ENCODE measurements around the gene CEND1.

Gene CEND1

DNA sequence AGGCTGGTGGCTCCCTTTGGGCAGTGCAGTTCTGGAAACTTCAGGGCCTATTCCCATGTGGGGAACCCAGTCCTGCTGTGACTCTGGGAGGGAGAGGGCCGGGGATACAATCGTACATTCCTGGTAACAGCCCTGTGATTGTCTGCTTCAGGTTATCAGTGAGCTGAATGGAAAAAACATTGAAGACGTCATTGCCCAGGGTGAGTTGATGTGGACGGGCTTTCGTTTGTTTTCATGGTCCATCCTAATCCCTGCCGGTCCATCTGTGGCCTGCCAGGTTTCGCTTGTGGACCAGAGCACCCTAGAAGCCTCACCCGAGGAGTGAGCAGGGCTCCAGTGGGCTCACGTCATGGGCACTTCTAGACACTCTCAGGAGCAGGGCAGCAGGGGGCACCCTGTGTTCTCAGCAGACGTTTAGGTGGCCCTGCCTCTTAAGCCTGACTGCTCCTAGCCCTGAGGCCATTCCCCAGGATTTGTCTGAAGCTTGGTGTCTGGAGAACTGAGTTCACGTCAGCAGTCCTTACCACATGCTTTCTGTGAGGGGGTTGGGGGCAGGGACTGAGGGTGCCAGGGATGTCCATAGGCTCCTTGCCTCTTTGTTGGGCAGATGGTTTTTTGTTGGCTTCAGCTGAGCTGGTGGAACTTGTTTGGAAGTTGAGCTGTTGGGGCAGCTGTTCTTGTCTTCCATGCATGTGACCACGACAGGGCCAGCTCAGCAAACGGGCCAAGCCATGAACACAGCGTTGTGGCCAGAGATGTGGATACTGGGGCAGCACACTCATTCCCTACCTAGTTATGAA, 21.8 kb upstream of the CEND1 start:
- DNase-seq: no peak

- no peak for DNase-seq
Observed at GRCh38 chr11:810040-810567, 20.2 kb upstream of the CEND1 start.

GRCh38 chr11:809287-810039, 19.6 kb upstream of the CEND1 start, which contains the start of gene RPLP2:
TSS of gene RPLP2 (plus strand) at chr11:809967. CDS start at chr11:810235, 268 bp downstream.
- DNase-seq: peak; percentile 97 to 99

GRCh38 chr11:808427-809286, 18.8 kb upstream of the CEND1 start:
- no peak for DNase-seq

DNA sequence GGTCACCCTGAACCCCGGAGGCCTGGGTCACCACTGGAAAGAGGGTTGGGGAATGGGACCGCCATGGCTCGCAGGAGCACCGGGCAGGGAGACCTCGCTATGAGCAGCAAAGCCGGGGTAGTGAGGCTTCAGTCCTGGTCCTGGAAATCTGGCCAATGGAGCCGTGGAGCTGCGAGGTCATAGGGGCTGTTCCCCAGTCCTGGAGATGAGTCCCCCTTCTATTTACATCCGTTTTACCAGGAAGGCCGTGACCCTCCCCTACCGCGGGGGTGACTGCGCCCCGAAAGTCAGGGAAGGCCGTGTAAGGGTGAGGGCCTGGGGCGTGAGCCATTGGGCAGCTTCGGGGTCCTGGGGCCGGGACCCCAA, 14.7 kb upstream of the CEND1 start:
- DNase-seq: peak in 1 of 2 experiments; percentile 75

- peak; percentile 71 to 93 for DNase-seq
Observed at GRCh38 chr11:803770-804598, 14.1 kb upstream of the CEND1 start.

GRCh38 chr11:803467-803742, 13.5 kb upstream of the CEND1 start:
- no peak for DNase-seq

DNA sequence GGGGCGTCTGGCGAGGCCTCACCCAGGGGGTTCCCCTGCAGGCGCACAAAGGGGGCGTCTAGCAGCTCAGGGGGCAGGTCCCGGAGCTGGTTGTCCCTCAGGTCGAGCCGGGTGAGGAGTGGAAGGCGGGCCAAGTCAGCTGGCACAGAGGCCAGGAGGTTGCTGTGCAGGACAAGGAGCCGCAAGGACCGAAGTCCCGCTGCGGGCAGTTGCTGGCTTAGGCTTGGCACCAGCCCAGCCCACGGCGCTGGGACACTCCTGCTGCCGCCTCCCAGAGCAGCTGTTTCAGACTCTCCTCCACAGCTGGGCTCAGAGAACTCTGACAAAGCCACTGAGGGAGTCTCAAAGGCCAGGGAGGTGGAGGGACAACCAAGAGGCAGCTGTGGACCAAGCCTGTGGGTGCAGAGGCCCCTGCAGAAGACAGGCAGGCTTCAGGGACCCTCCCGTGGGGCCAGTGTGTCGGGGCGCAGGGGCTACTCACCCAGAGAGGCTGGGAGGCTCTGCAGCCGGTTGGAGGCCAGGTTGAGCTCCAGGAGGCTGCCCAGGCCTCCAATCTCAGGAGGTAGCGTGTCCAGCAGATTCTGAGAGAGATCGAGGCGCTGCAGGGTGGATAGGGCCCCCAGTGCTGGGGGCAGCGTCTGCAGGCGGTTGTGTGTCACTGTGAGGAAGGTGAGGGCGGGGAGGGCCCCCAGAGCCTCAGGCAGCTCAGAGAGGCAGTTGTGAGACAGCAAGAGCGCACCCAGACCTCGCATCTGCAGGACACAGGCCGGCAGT, 13.0 kb upstream of the CEND1 start:
- no peak for DNase-seq

- no peak for DNase-seq
Observed at GRCh38 chr11:802018-802617, 12.2 kb upstream of the CEND1 start.

DNA sequence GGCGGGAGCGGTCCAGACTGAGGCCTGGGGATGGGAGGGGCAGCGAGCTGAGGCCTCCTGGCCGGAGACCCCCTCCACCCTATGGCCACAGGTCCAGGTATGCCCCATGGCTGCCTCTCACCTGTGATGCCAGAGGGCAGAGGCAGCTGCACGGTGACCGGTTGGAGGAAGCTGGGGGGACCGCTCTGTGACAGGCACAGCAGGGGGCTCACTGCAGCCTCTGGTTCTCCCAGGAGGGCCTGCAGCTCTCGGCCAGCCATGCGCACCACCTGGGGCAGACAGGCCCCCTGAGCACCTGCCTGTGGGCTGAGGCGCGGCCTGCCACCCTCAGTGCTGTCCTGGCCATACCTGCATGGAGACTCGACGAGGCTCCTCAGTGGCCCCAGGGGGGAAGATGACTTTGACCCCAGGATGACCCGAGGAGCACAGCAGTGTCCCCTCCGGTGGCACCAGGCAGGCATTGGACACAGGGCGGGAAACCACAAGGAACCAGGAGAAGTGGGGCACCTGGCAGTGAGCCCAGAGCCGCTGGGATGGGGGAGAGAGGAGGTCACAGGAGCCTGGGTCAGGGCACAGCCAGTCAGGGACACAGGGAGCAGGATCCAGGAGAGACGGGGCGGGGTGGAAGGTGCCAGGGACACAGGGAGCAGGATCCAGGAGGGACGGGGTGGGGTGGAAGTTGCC, 11.3 kb upstream of the CEND1 start:
- DNase-seq: no peak

- no peak for DNase-seq
Observed at GRCh38 chr11:800473-800872, 10.6 kb upstream of the CEND1 start.

GRCh38 chr11:799641-800316, 9.9 kb upstream of the CEND1 start:
- DNase-seq: no peak

- peak in 1 of 2 experiments; percentile 92 for DNase-seq
Observed at GRCh38 chr11:798093-798713, 8.3 kb upstream of the CEND1 start, which contains the start of gene SLC25A22. TSS of gene SLC25A22 (minus strand) at chr11:798281. CDS start at chr11:795006, 3,275 bp downstream.

DNA sequence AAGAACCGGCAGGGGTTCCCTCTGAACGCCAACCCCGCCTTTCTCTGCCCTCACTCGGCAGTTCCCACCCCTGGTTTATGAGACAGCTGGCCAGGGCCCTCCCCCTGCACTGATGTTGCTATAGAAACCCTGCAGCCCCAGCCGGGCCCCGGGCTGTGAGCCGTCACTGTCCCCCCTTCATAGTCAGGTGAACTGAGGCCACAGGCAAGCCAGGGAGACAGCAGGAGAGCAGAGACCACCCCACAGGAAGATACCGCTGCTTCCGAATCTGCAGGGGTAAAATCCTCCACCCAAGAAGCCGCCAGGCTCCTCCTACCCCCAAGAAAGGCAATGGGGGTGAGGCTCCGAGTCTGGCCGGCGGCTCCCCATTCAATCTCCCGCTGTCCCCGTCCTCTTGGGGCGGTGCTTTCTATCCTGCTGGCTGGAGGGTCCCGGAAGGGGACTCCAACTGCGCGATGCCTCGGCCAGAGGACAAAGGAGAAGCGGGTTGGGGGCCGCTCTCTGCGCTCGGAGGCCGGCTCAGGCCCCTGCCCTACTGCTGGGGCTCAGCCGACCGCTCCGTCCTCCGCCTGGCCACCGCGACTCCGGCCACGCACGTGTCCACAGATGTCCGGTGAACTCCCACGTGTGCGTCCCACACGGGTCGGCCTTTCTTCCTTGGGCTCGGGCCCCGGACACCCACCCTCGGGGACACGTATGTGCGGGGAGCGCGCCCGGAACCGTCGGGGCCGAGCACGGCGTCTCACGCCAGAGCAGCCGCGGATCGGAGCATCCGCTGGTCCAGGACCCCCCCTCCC, 7.6 kb upstream of the CEND1 start:
- DNase-seq: peak; percentile 81 to 94

- no peak for DNase-seq
Observed at GRCh38 chr11:796565-797295, 6.8 kb upstream of the CEND1 start.

DNA sequence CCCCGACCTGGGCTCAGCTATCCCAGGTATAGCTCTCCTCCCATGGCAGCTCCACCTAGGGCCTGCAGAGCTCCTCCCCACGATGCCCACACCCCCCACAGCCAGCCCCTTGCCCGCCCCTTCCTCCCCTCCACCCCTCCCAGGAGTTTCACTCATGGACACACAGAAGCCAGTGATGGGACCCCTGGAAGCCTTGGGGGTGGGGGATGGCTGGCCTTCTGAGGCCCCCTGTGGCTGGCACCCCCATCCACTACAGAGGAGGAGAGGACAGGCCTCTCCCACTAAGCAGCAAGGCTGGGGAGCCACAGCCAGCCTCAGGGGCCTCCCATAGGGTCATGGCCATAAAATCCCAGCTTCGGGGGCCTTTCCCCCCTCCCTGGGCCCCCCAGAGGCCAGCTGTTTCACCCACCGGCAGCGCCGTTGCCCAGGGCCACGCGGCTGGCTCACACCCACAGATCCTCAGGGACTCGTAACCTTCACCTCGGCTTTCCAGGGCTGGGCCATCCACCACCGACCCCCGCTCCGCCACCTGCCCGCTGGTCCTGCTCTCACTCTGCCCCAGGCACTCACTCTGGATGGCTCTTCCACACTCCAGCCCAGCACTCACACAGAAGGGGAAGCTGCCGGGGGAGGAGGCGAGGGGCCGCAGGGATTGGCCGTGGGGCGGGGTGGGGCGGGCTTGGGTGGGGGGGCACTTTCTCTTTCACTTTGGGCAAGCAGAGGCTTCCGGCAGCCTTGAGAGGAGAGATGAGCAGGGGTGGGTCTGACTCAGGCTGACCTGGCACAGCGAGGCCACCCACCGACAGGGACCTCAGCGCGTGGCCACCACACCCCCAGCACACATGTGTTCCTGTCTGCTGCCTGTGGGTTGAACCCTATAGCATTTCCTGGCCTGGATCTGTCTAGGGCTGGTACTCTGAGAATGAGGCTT, 6.0 kb upstream of the CEND1 start:
- DNase-seq: peak; percentile 74 to 91
